Calu3 (cell line): Measurements from ENCODE around the gene MUS81. TPM values are rescaled to one million over a fixed set of nuclear protein-coding genes. Genes with fewer than 3 reads are reported as not detected.

ENCODE experiments used
- BruUV-seq: library from RNA; stranded (reverse); fragments of 400-500 nt; replicated peaks from 2 replicates; lab custom pipeline; 2021; lab: Mats Ljungman, UMichigan
- CTCF ChIA-PET: fragments of 300-600 bp; sonication (Branson Sonifier 250); formaldehyde crosslinking; loops from one replicate; lab custom pipeline; 2022; ENCODE audit warnings: antibody characterized with exemption; lab: Charles Lee
- DNase-seq: peaks from one replicate; pipeline ENCODE4 v3.0.0; 2022
- H3K27ac Mint-ChIP-seq: one replicate; pipeline ENCODE4 v1.8.0; 2022; ENCODE audit warnings: mixed read lengths; ENCODE audit not compliant: unreplicated experiment
- H3K27me3 Mint-ChIP-seq: one replicate; pipeline ENCODE4 v1.8.0; 2022; ENCODE audit warnings: mixed read lengths; ENCODE audit not compliant: unreplicated experiment
- H3K36me3 Mint-ChIP-seq: one replicate; pipeline ENCODE4 v1.8.0; 2022; ENCODE audit warnings: mild to moderate bottlenecking, moderate library complexity, mixed read lengths; ENCODE audit not compliant: insufficient read depth, unreplicated experiment
- H3K4me1 Mint-ChIP-seq: one replicate; pipeline ENCODE4 v1.8.0; 2022; ENCODE audit warnings: mild to moderate bottlenecking, low read depth, mixed read lengths; ENCODE audit not compliant: unreplicated experiment
- H3K4me3 Mint-ChIP-seq: one replicate; pipeline ENCODE4 v1.8.0; 2022; ENCODE audit warnings: mild to moderate bottlenecking, low read depth, moderate library complexity, mixed read lengths; ENCODE audit not compliant: unreplicated experiment
- H3K9me3 Mint-ChIP-seq: one replicate; pipeline ENCODE4 v1.8.0; 2022; ENCODE audit warnings: low read depth, mixed read lengths; ENCODE audit not compliant: unreplicated experiment
- CTCF ChIP-seq: fragments of 200-600 bp; IDR thresholded peaks from one replicate; pipeline ENCODE4 v1.8.0; 2022; ENCODE audit warnings: antibody characterized with exemption; ENCODE audit not compliant: unreplicated experiment
- intact Hi-C: fragments of 100-400 bp; cut with micrococcal nuclease; formaldehyde crosslinking; loops from one replicate; pipeline ENCODE4 v1.10.0; 2022; ENCODE audit not compliant: unreplicated experiment
- total RNA-seq: library from RNA; stranded (reverse); gene quantifications from 2 replicates; pipeline ENCODE4 v1.2.3, GENCODE V29; 2022

The MUS81 gene
- total RNA-seq, 1 experiment from 2014 or later: 67.6 TPM

DNA sequence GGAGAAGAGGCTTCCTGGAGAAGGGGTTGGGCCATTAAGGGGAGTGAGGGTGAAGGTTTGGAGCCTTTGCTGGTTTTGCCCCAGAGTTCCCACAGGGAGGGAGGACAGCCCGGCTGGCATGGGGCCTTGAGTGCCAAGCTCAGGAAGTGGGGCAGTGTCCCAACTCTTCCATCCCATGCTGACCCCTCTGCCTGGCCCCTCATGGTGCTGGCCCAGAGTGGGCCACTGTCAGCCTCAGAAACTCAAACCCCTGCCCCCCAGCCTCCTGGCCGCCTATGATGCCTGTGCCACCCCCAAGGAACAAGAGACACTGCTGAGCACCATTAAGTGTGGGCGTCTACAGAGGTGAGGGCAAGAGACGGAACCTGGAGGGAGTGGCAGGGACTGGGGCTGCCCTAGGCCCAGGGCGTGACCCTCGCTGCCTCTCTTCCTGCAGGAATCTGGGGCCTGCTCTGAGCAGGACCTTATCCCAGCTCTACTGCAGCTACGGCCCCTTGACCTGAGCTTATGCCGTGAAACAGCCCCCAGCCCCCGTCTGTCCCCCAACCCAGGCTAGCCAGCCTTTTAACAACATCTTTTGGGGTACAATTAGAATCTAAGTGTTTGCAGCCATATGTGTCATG, 5.4 kb downstream of the MUS81 start:
- Mint-ChIP-seq H3K27me3 (peaks cover 15% of the 10 kb centered on the region), H3K4me1 (no peaks in the 10 kb centered on the region), H3K9me3 (no peaks in the 10 kb centered on the region), H3K27ac (no peak overlapping the region), H3K36me3 (peaks cover 62% of the 10 kb centered on the region), H3K4me3 (no peak overlapping the region)
- intact Hi-C loops: no loop called here
- no TSS peak for BruUV-seq
- CTCF ChIA-PET: no interaction called here
- DNase-seq: no peak
- TF ChIP-seq CTCF: no peak

DNA sequence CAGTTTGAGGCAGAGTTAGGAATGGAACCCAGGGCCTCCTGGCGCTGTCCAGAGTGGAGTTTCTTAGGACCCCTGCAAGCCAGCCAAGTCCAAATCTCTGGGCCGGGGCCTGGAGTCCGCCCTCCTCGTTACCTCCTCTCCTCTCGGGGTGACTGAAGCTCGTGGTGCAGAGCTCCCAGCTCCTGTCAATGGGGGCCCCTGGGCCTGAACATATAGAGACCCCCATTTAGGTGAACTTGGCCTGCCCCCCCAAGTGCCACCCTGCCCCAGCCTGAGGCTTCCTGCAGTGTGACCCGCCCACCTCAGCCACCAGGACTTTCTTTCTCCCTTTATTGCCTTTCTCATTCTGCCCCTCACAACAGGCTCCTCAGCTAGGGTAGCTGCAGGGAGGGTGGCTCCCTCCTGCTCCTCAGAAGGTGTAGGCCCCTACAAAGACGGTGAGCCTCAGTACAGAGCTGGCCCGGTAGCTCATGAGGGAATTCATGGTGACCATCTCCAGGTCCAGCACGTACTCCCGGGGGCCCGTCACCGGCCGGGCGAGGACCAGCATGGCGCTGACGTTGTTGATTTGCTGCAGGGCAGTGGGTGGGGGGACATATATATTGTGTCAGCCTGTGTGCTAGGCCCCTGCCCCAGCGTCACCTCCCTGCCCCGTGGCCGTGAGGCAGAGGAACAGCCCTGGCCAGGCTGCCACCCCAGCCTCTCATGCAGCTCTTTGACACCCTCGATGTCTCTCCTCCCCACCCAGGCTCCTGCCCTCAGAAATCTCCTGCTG, 6.5 kb downstream of the MUS81 start:
- Mint-ChIP-seq H3K27me3 (peaks cover 15% of the 10 kb centered on the region), H3K4me3 (no peak overlapping the region), H3K4me1 (no peaks in the 10 kb centered on the region), H3K9me3 (no peaks in the 10 kb centered on the region), H3K36me3 (peaks cover 52% of the 10 kb centered on the region), H3K27ac (no peak overlapping the region)
- CTCF ChIA-PET: no interaction called here
- BruUV-seq: no TSS peak
- TF ChIP-seq CTCF: no peak
- DNase-seq: no peak
- intact Hi-C loops: no loop called here

DNA sequence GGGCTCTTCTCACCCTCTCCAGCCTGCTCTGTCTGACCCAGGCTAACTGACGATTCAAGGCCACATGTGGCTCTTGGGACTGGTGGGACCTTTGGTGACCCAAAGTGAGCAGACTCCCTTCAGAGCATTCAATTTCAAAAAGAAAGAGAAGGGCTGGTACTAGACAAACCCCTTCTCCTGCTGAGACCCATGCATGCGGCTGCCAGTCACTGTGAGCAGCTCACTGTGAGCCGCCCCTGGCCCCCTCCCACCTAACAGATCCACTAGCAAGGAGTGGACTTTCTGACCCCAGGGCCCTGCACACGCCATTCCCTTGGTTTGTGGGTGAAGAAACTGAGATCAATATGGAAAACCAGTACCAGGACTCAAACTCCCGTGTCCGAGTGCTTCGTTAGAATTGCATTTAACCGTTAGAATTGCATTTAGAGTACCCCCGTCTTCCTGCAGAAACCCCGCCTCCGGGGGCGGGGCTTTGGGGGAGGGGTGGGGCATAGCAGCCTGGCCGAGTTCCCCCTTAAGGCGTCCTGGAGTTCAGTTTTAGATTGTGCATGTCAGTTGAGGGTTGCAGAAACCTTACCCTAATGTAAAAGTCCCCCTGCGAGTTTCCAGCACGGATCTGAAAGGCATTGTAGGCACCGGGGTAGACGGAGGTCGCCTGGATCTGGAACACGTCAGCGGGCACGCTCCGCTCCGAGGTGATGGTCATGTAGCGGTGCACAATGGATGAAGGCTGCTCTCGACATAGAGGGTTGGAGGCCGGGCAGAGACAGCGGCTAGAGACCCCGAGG, 7.2 kb downstream of the MUS81 start:
- no peak for TF ChIP-seq CTCF
- Mint-ChIP-seq H3K27ac (no peak overlapping the region), H3K36me3 (peaks cover 44% of the 10 kb centered on the region), H3K27me3 (peaks cover 17% of the 10 kb centered on the region), H3K4me1 (no peaks in the 10 kb centered on the region), H3K9me3 (no peaks in the 10 kb centered on the region), H3K4me3 (no peak overlapping the region)
- no peak for DNase-seq
- BruUV-seq: no TSS peak
- intact Hi-C loops: no loop called here
- CTCF ChIA-PET: no interaction called here

DNA sequence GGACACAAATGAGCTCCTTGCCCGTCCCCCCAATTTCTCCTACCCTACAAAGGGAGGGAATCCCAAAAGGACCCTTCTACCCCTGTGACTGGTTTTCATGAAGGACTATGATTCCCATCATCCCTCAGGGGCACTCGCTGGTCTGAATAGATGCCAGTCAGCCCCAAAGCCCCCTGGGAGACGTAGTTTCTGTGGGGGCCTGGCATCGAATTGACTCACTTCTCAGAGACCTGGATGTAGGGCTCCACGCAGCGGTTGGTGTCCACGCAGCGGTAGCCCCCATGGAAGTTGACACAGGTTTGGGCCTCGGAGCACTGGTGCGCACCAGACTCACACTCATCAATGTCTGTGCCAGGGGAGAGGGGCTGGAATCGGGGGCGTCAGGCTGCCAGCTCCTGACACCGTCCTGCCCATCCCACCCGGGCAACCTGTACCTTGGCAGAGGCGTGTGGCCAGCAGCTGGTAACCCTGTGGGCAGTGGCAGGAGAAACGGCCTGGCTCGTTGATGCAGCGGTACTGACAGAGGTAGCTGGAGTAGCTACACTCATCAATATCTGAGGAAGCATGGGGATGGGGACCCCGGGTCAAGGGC, 7.9 kb downstream of the MUS81 start:
- BruUV-seq: no TSS peak
- intact Hi-C loops: no loop called here
- Mint-ChIP-seq H3K4me3 (no peak overlapping the region), H3K27me3 (peaks cover 24% of the 10 kb centered on the region), H3K27ac (no peak overlapping the region), H3K4me1 (peaks cover 6% of the 10 kb centered on the region), H3K36me3 (peaks cover 41% of the 10 kb centered on the region), H3K9me3 (no peaks in the 10 kb centered on the region)
- TF ChIP-seq CTCF: no peak
- CTCF ChIA-PET: no interaction called here
- DNase-seq: no peak
